SK-N-SH treated with all-trans-retinoic acid at 6 μM for 48 hours (cell line): ENCODE data around the gene SLC4A5.

ENCODE experiments used
- CSDC2 ChIP-seq: fragments of 250-450 bp; sonication (Bioruptor Pico); IDR thresholded peaks from 2 replicates; pipeline ENCODE4 v1.5.0; 2020; ENCODE audit warnings: mild to moderate bottlenecking, moderate library complexity
- ESRRG ChIP-seq: fragments of 250-450 bp; sonication (Bioruptor Pico); IDR thresholded peaks from 2 replicates; pipeline ENCODE4 v1.6.1; 2021; ENCODE audit warnings: mild to moderate bottlenecking
- SNAI2 ChIP-seq: fragments of 250-450 bp; sonication (Bioruptor Pico); IDR thresholded peaks from 2 replicates; pipeline ENCODE4 v1.5.0; 2020; ENCODE audit warnings: mild to moderate bottlenecking, moderate library complexity
- TCF4 ChIP-seq: fragments of 250-450 bp; sonication (Bioruptor Pico); IDR thresholded peaks from 2 replicates; pipeline ENCODE4 v1.8.0; 2021; ENCODE audit warnings: mild to moderate bottlenecking, moderate library complexity, borderline replicate concordance
- TOX ChIP-seq: fragments of 250-450 bp; sonication (Bioruptor Pico); IDR thresholded peaks from 2 replicates; pipeline ENCODE4 v1.8.0; 2021; ENCODE audit warnings: mild to moderate bottlenecking, moderate library complexity, borderline replicate concordance
- ZNF565 ChIP-seq: fragments of 450-650 bp; formaldehyde crosslinking; conservative IDR thresholded peaks from 2 replicates; pipeline ENCODE4 v1.5.0; 2020; ENCODE audit warnings: low read depth, mild to moderate bottlenecking, moderate library complexity
- TF ChIP-seq, protein P1 (sequence below): fragments of 250-450 bp; sonication (Bioruptor Pico); IDR thresholded peaks from 2 replicates; pipeline ENCODE4 v1.8.0; 2020; ENCODE audit warnings: mild to moderate bottlenecking, moderate library complexity, borderline replicate concordance
- TF ChIP-seq, protein P2 (sequence below): fragments of 250-450 bp; sonication (Bioruptor Pico); IDR thresholded peaks from 2 replicates; pipeline ENCODE4 v1.5.1; 2020; ENCODE audit warnings: low read depth, mild to moderate bottlenecking, moderate library complexity

DNA sequence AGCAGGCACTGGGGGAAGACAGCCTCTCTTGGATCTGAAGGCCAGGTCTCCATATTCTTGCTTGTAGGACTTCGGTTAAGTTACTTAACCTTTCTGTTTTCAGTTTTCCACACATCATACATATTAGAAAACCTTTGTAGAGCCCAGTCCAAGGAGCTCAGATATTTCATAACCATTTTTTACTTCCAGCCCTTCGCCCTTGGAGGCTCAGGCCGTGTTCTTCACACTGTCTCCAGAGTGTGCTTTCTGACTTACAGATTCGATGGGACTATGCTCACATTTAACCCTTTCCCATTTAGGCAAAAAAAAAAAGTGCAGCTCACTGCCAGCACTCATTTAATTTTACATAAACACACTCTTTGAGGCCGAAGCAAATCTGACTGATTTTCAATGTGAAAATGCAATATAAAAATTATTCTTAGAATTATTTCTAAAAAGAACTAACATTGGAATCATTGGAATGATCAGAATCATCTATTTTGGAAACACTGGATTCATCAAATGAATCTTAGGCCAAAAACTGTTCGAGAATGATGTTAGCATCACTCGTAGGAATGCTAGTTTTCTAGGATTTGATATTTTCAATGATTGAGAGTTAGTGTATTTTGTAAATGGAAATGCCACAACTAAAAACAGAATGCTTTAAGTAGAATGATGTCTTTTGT, 89.8 kb downstream of the SLC4A5 start:
- TF ChIP-seq TCF4 (CRISPR knock-in tag) = no peak
- no peak for TF ChIP-seq TOX (CRISPR knock-in tag)
- TF ChIP-seq, protein P1, sequence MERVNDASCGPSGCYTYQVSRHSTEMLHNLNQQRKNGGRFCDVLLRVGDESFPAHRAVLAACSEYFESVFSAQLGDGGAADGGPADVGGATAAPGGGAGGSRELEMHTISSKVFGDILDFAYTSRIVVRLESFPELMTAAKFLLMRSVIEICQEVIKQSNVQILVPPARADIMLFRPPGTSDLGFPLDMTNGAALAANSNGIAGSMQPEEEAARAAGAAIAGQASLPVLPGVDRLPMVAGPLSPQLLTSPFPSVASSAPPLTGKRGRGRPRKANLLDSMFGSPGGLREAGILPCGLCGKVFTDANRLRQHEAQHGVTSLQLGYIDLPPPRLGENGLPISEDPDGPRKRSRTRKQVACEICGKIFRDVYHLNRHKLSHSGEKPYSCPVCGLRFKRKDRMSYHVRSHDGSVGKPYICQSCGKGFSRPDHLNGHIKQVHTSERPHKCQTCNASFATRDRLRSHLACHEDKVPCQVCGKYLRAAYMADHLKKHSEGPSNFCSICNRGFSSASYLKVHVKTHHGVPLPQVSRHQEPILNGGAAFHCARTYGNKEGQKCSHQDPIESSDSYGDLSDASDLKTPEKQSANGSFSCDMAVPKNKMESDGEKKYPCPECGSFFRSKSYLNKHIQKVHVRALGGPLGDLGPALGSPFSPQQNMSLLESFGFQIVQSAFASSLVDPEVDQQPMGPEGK = no peak
- TF ChIP-seq, protein P2, sequence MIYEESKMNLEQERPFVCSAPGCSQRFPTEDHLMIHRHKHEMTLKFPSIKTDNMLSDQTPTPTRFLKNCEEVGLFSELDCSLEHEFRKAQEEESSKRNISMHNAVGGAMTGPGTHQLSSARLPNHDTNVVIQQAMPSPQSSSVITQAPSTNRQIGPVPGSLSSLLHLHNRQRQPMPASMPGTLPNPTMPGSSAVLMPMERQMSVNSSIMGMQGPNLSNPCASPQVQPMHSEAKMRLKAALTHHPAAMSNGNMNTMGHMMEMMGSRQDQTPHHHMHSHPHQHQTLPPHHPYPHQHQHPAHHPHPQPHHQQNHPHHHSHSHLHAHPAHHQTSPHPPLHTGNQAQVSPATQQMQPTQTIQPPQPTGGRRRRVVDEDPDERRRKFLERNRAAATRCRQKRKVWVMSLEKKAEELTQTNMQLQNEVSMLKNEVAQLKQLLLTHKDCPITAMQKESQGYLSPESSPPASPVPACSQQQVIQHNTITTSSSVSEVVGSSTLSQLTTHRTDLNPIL (CRISPR knock-in tag) = no peak
- no peak for TF ChIP-seq ESRRG (CRISPR knock-in tag)
- TF ChIP-seq CSDC2 (CRISPR knock-in tag) = no peak
- no peak for TF ChIP-seq ZNF565 (CRISPR knock-in tag)
- TF ChIP-seq SNAI2 (CRISPR knock-in tag) = no peak
